ENCODE measurements around the gene TACO1. TPM values are rescaled to one million over a fixed set of nuclear protein-coding genes. Genes with fewer than 3 reads are reported as not detected.
A peak's percentile ranks its signal among the peaks of the same experiment; 100 is the strongest.

TACO1 gene
- total and polyA plus RNA-seq, 2 experiments from 2014 or later, result 15.4 to 19.9 TPM

DNA sequence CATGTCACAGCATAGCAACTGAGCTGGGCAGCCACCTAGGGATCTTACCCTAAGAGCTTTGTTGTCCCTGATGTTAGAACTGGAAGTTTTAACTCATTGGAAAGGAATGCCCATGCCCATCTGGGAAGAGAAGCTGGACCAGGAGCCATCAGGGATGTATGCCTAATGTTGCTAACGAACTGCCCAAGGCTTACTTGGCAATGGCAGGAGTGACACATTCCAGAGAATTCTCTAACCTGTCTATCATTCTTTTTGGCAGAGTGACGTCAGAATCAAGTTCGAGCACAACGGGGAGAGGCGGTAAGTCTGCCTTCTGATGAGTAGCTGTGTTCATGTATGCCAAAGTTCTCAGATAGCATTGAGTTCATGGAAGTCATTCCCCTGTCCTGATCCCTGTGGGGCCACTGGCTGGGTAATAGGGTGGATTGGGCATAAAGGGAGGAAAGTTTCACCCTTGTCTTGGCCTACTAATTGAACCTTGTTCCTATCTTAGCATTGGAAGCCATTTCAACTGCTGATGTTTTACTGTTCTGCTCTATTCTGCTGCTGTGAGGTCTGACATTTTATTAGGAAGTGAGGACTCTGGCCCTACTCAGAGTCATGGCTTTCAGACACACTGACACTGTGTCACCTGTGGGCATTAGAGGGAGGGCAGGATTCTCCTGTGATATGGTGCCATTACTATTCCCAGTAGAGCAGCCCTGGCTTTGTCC, 45.2 kb downstream of the TACO1 start:
- Mint-ChIP-seq H3K4me3 (no peak overlapping the region), H3K27me3 (ENCODE audit: insufficient read depth, low read depth, poor library complexity) (no peaks in the 10 kb centered on the region), H3K9me3 (no peaks in the 10 kb centered on the region), H3K4me1 (peaks cover 15% of the 10 kb centered on the region), H3K27ac (0 out of 2 replicates have a peak overlapping the region, but pooled peaks have one; percentile 7), H3K36me3 (ENCODE audit: low read depth) (0 out of 3 replicates have a peak, but pooled peaks cover 5% of the 10 kb centered on the region)
- no peak for TF ChIP-seq JUNB (IDR thresholded peaks at IDR 0.05; ENCODE audit: unreplicated experiment)
- no peak for TF ChIP-seq POLR2AphosphoS5 (IDR thresholded peaks at IDR 0.05; ENCODE audit: low read depth)
- TF ChIP-seq, protein P1, sequence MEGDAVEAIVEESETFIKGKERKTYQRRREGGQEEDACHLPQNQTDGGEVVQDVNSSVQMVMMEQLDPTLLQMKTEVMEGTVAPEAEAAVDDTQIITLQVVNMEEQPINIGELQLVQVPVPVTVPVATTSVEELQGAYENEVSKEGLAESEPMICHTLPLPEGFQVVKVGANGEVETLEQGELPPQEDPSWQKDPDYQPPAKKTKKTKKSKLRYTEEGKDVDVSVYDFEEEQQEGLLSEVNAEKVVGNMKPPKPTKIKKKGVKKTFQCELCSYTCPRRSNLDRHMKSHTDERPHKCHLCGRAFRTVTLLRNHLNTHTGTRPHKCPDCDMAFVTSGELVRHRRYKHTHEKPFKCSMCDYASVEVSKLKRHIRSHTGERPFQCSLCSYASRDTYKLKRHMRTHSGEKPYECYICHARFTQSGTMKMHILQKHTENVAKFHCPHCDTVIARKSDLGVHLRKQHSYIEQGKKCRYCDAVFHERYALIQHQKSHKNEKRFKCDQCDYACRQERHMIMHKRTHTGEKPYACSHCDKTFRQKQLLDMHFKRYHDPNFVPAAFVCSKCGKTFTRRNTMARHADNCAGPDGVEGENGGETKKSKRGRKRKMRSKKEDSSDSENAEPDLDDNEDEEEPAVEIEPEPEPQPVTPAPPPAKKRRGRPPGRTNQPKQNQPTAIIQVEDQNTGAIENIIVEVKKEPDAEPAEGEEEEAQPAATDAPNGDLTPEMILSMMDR (conservative IDR thresholded peaks at IDR 0.05; ENCODE audit: low read depth in 2 of 2), result no peak
- TF ChIP-seq ZNF331 (CRISPR knock-in tag; IDR thresholded peaks at IDR 0.05; ENCODE audit: low read depth), result no peak
- TF ChIP-seq EZH2phosphoT487 (IDR thresholded peaks at IDR 0.05; ENCODE audit: unreplicated experiment), result no peak
- no peak for TF ChIP-seq ZNF462 (CRISPR knock-in tag; IDR thresholded peaks at IDR 0.05)
- no peak for TF ChIP-seq EZH2 (IDR thresholded peaks at IDR 0.05; ENCODE audit: low read depth, unreplicated experiment)
- TF ChIP-seq STAT1 (IDR thresholded peaks at IDR 0.05; ENCODE audit: unreplicated experiment), result no peak
- no peak for TF ChIP-seq CREB1 (CRISPR knock-in tag; IDR thresholded peaks at IDR 0.05; ENCODE audit: low read depth)
- TF ChIP-seq ZNF114 (CRISPR knock-in tag; IDR thresholded peaks at IDR 0.05), result no peak
- TF ChIP-seq, protein P2, sequence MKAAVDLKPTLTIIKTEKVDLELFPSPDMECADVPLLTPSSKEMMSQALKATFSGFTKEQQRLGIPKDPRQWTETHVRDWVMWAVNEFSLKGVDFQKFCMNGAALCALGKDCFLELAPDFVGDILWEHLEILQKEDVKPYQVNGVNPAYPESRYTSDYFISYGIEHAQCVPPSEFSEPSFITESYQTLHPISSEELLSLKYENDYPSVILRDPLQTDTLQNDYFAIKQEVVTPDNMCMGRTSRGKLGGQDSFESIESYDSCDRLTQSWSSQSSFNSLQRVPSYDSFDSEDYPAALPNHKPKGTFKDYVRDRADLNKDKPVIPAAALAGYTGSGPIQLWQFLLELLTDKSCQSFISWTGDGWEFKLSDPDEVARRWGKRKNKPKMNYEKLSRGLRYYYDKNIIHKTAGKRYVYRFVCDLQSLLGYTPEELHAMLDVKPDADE (IDR thresholded peaks at IDR 0.05), result no peak
- TF ChIP-seq, protein P3, sequence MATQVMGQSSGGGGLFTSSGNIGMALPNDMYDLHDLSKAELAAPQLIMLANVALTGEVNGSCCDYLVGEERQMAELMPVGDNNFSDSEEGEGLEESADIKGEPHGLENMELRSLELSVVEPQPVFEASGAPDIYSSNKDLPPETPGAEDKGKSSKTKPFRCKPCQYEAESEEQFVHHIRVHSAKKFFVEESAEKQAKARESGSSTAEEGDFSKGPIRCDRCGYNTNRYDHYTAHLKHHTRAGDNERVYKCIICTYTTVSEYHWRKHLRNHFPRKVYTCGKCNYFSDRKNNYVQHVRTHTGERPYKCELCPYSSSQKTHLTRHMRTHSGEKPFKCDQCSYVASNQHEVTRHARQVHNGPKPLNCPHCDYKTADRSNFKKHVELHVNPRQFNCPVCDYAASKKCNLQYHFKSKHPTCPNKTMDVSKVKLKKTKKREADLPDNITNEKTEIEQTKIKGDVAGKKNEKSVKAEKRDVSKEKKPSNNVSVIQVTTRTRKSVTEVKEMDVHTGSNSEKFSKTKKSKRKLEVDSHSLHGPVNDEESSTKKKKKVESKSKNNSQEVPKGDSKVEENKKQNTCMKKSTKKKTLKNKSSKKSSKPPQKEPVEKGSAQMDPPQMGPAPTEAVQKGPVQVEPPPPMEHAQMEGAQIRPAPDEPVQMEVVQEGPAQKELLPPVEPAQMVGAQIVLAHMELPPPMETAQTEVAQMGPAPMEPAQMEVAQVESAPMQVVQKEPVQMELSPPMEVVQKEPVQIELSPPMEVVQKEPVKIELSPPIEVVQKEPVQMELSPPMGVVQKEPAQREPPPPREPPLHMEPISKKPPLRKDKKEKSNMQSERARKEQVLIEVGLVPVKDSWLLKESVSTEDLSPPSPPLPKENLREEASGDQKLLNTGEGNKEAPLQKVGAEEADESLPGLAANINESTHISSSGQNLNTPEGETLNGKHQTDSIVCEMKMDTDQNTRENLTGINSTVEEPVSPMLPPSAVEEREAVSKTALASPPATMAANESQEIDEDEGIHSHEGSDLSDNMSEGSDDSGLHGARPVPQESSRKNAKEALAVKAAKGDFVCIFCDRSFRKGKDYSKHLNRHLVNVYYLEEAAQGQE (IDR thresholded peaks at IDR 0.05; ENCODE audit: unreplicated experiment), result no peak
- TF ChIP-seq NANOG (IDR thresholded peaks at IDR 0.05; ENCODE audit: borderline replicate concordance), result no peak
- Histone ChIP-seq H3K4me2 (no peak overlapping the region), H3K27me3 (ENCODE audit: insufficient read depth) (no peaks in the 10 kb centered on the region), H3K36me3 (ENCODE audit: insufficient read depth) (no peaks in the 10 kb centered on the region), H3K4me1 (ENCODE audit: insufficient read depth) (peaks cover 18% of the 10 kb centered on the region; the same call in 1 of the 2 replicates), H2AFZ (no peak overlapping the region), H3F3A (replicated peaks; ENCODE audit: low read depth) (no peaks in the 10 kb centered on the region), H3K9me2 (ENCODE audit: insufficient read depth) (no peaks in the 10 kb centered on the region), H3K79me2 (replicated peaks; ENCODE audit: insufficient read depth) (0 out of 2 replicates have a peak, but pooled peaks cover 6% of the 10 kb centered on the region), H4K20me1 (replicated peaks; ENCODE audit: insufficient read depth) (no peaks in the 10 kb centered on the region; the same call in 1 of the 2 replicates), H3K4me3 (no peak overlapping the region), H3K27ac (ENCODE audit: low read depth) (no peak overlapping the region)
- DNase-seq (ENCODE audit: low spot score) (no peak), ATAC-seq (no peak)

All from GM23338 (cell line).